HFFc6 (cell line): Measurements from ENCODE around the gene COTL1. TPM values are rescaled to one million over a fixed set of nuclear protein-coding genes. Genes with fewer than 3 reads are reported as not detected.

Experiments
- DNase-seq: peaks from one replicate; pipeline ENCODE4 v3.0.0-alpha.2; 2018
- H3K27ac Mint-ChIP-seq: 2 replicates; pipeline ENCODE4 v1.8.0; 2020; ENCODE audit warnings: mild to moderate bottlenecking, mixed read lengths
- H3K27me3 Mint-ChIP-seq: 2 replicates; pipeline ENCODE4 v1.8.0; 2021; ENCODE audit warnings: mild to moderate bottlenecking, moderate library complexity, mixed read lengths; ENCODE audit not compliant: insufficient read depth
- H3K36me3 Mint-ChIP-seq: 2 replicates; pipeline ENCODE4 v1.8.0; 2021; ENCODE audit warnings: low read depth, mixed read lengths
- H3K4me1 Mint-ChIP-seq: 2 replicates; pipeline ENCODE4 v1.8.0; 2020; ENCODE audit warnings: low read depth, mixed read lengths
- H3K4me3 Mint-ChIP-seq: 2 replicates; pipeline ENCODE4 v1.8.0; 2020; ENCODE audit warnings: mild to moderate bottlenecking, moderate library complexity, mixed read lengths
- H3K9me3 Mint-ChIP-seq: 2 replicates; pipeline ENCODE4 v1.8.0; 2020; ENCODE audit warnings: mild to moderate bottlenecking, mixed read lengths
- CTCF ChIP-seq: fragments of 200-600 bp; sonication (generic); IDR thresholded peaks from 2 replicates; pipeline ENCODE4 v1.5.0; 2021; ENCODE audit warnings: antibody characterized with exemption, mild to moderate bottlenecking
- total RNA-seq, 6 experiments: library from RNA; stranded (reverse); fragmentation: NEBNext Ultra II Directional; extraction: Animal tissue kit (Norgen Biotek cat#: 25700); gene quantifications; 2 replicates in 1 of 6; 3 replicates in 5 of 6; pipeline ENCODE4 v1.2.3, GENCODE V29; 2021

Gene COTL1
- total RNA-seq, 6 experiments from 2014 or later: 580 to 681 (median 632) TPM

GRCh38 chr16:84575914-84576313 is 42.0 kb downstream of the COTL1 start:
- DNase-seq: no peak
- peaks cover 8% of the 10 kb centered on the region for H3K27me3 Mint-ChIP-seq
- H3K4me3 Mint-ChIP-seq: 0 out of 2 replicates have a peak overlapping the region, but pooled peaks have one; percentile 0
- H3K9me3 Mint-ChIP-seq: peaks cover 6% of the 10 kb centered on the region
- TF ChIP-seq CTCF: no peak
- peaks cover 29% of the 10 kb centered on the region for H3K4me1 Mint-ChIP-seq
- peak overlapping the region; percentile 38; the same call in 1 of the 2 replicates for H3K27ac Mint-ChIP-seq
- H3K36me3 Mint-ChIP-seq: peaks cover 54% of the 10 kb centered on the region

GRCh38 chr16:84574191-84574590 is 43.7 kb downstream of the COTL1 start:
- peaks cover 34% of the 10 kb centered on the region for H3K4me1 Mint-ChIP-seq
- no peak overlapping the region for H3K27ac Mint-ChIP-seq
- no peak for TF ChIP-seq CTCF
- no peak overlapping the region for H3K4me3 Mint-ChIP-seq
- peaks cover 71% of the 10 kb centered on the region for H3K36me3 Mint-ChIP-seq
- DNase-seq: no peak
- H3K27me3 Mint-ChIP-seq: peaks cover 12% of the 10 kb centered on the region
- peaks cover 20% of the 10 kb centered on the region for H3K9me3 Mint-ChIP-seq

- no peak for TF ChIP-seq CTCF
- H3K4me3 Mint-ChIP-seq: no peak overlapping the region
- peaks cover 20% of the 10 kb centered on the region for H3K9me3 Mint-ChIP-seq
- peaks cover 34% of the 10 kb centered on the region for H3K4me1 Mint-ChIP-seq
- no peak overlapping the region for H3K27ac Mint-ChIP-seq
- DNase-seq: no peak
- peaks cover 78% of the 10 kb centered on the region for H3K36me3 Mint-ChIP-seq
- H3K27me3 Mint-ChIP-seq: peaks cover 19% of the 10 kb centered on the region
Observed at GRCh38 chr16:84572096-84572495, 45.8 kb downstream of the COTL1 start.

GRCh38 chr16:84571506-84571905 is 46.4 kb downstream of the COTL1 start:
- Mint-ChIP-seq H3K36me3 (peaks cover 79% of the 10 kb centered on the region), H3K27me3 (peaks cover 19% of the 10 kb centered on the region), H3K4me3 (no peak overlapping the region), H3K27ac (no peak overlapping the region), H3K9me3 (peaks cover 20% of the 10 kb centered on the region), H3K4me1 (peaks cover 29% of the 10 kb centered on the region)
- TF ChIP-seq CTCF: no peak
- no peak for DNase-seq

GRCh38 chr16:84570739-84571403 is 47.0 kb downstream of the COTL1 start:
- Mint-ChIP-seq H3K4me1 (peaks cover 23% of the 10 kb centered on the region), H3K27ac (peak overlapping the region; percentile 14; the same call in 1 of the 2 replicates), H3K4me3 (no peak overlapping the region), H3K27me3 (peaks cover 19% of the 10 kb centered on the region), H3K36me3 (peaks cover 80% of the 10 kb centered on the region), H3K9me3 (peaks cover 20% of the 10 kb centered on the region)
- no peak for TF ChIP-seq CTCF
- no peak for DNase-seq
